HCT116 (cell line): ENCODE results near the gene IKZF3. TPM values are rescaled to one million over a fixed set of nuclear protein-coding genes. Genes with fewer than 3 reads are reported as not detected.

Experiments
- ATAC-seq: fragments of 200-7000 bp; cut with Tn5 transposase; 2 replicates; pipeline ENCODE4 v1.9.1; 2020; ENCODE audit warnings: mild to moderate bottlenecking, moderate library complexity
- BruUV-seq: library from RNA; stranded (reverse); fragments of 400-500 nt; replicated peaks from 2 replicates; lab custom pipeline; 2021; lab: Mats Ljungman, UMichigan
- CTCF ChIA-PET: fragments of 300-600 bp; sonication (Branson Sonifier 250); formaldehyde crosslinking; loops from one replicate; lab custom pipeline; 2021; ENCODE audit warnings: antibody characterized with exemption; lab: Charles Lee
- POLR2A ChIA-PET: fragments of 300-600, 350-600 bp; sonication (Branson Sonifier 250); formaldehyde crosslinking; loops from one replicate; lab custom pipeline; 2021; ENCODE audit warnings: antibody characterized with exemption; lab: Charles Lee
- RAD21 ChIA-PET, 2 experiments: fragments of 300-600 bp; sonication (Branson Sonifier 250); formaldehyde crosslinking; loops; one replicate each; lab custom pipeline; 2023; ENCODE audit warnings: low total read pairs in 2 of 2; ENCODE audit not compliant: uncharacterized antibody in 2 of 2, unreplicated experiment in 2 of 2, low non-redundant PET in 1 of 2; lab: Charles Lee
- DNase-seq: peaks from one replicate; pipeline ENCODE4 v3.0.0-alpha.2; 2010; ENCODE audit warnings: low read depth, low spot score
- H2AFZ ChIP-seq: fragments of 200-600 bp; shearing (Covaris generic), sonication (generic); 2 replicates; pipeline ENCODE4 v1.6.1; 2017; ENCODE audit warnings: low read depth, mixed run types, mixed read lengths, antibody characterized with exemption, low read length; ENCODE audit not compliant: poor library complexity, severe bottlenecking
- H3K27ac ChIP-seq: 2 replicates; pipeline ENCODE4 v1.5.1; 2012; ENCODE audit warnings: low read depth, low read length
- H3K27me3 ChIP-seq: fragments of 200-600 bp; sonication (generic); 2 replicates; pipeline ENCODE4 v1.6.1; 2016; ENCODE audit warnings: mixed run types, low read length, mixed read lengths; ENCODE audit not compliant: insufficient read depth
- H3K36me3 ChIP-seq, 2 experiments: fragments of 200-500 bp in 1 of 2; fragments of 200-600 bp in 1 of 2; sonication (Bioruptor generic) in 1 of 2; sonication (generic) in 1 of 2; 2 replicates each; pipeline versions ENCODE4 v1.5.1 to v1.6.1; 2014 to 2016; ENCODE audit warnings: low read length in 2 of 2, inconsistent platforms in 1 of 2, mixed read lengths in 1 of 2, mixed run types in 1 of 2; ENCODE audit not compliant: insufficient read depth in 2 of 2, control insufficient read depth in 1 of 2
- H3K4me1 ChIP-seq, 2 experiments: fragments of 200-600 bp in 1 of 2; sonication (generic) in 1 of 2; 2 replicates each; pipeline versions ENCODE4 v1.5.1 to v1.6.1; 2012 to 2017; ENCODE audit warnings: low read length in 2 of 2, inconsistent platforms in 1 of 2, mild to moderate bottlenecking in 1 of 2, mixed read lengths in 1 of 2, mixed run types in 1 of 2, moderate library complexity in 1 of 2; ENCODE audit not compliant: insufficient read depth in 2 of 2, control insufficient read depth in 1 of 2
- H3K4me2 ChIP-seq: fragments of 200-600 bp; sonication (generic); 2 replicates; pipeline ENCODE4 v1.6.1; 2017; ENCODE audit warnings: mixed run types, low read length, mixed read lengths
- H3K4me3 ChIP-seq, 2 experiments: fragments of 200-600 bp in 1 of 2; sonication (generic) in 1 of 2; replicated peaks in 1 of 2; 2 replicates each; pipeline ENCODE4 v1.5.1; 2011 to 2016; ENCODE audit warnings: low read length in 2 of 2, control low read depth in 1 of 2, low read depth in 1 of 2, mild to moderate bottlenecking in 1 of 2, mixed read lengths in 1 of 2, mixed run types in 1 of 2
- H3K79me2 ChIP-seq: fragments of 200-600 bp; sonication (generic); 2 replicates; pipeline ENCODE4 v1.6.1; 2017; ENCODE audit warnings: mild to moderate bottlenecking, mixed run types, low read length, moderate library complexity, mixed read lengths; ENCODE audit not compliant: insufficient read depth
- H3K9ac ChIP-seq: fragments of 200-600 bp; sonication (generic); 2 replicates; pipeline ENCODE4 v1.6.1; 2016; ENCODE audit warnings: low read length, mixed read lengths
- H3K9me2 ChIP-seq: fragments of 200-600 bp; sonication (generic), shearing (Covaris generic); 2 replicates; pipeline ENCODE4 v1.6.1; 2017; ENCODE audit warnings: mixed run types, mild to moderate bottlenecking, moderate library complexity; ENCODE audit not compliant: insufficient read depth
- H3K9me3 ChIP-seq, 2 experiments: fragments of 200-500 bp in 1 of 2; fragments of 200-600 bp in 1 of 2; sonication (Bioruptor generic) in 1 of 2; sonication (generic) in 1 of 2; 2 replicates each; pipeline ENCODE4 v1.6.1; 2014 to 2017; ENCODE audit warnings: low read length in 2 of 2, mixed read lengths in 2 of 2, inconsistent platforms in 1 of 2, low read depth in 1 of 2, mild to moderate bottlenecking in 1 of 2, mixed run types in 1 of 2, moderate library complexity in 1 of 2; ENCODE audit not compliant: control insufficient read depth in 1 of 2, insufficient read depth in 1 of 2
- H4K20me1 ChIP-seq: fragments of 200-600 bp; sonication (generic), shearing (Covaris generic); 2 replicates; pipeline ENCODE4 v1.6.1; 2017; ENCODE audit warnings: mixed run types, mild to moderate bottlenecking, moderate library complexity; ENCODE audit not compliant: insufficient read depth
- CBX3 ChIP-seq: IDR thresholded peaks from 2 replicates; pipeline ENCODE4 v1.6.1; 2012; ENCODE audit warnings: low read depth
- CEBPB ChIP-seq: IDR thresholded peaks from 2 replicates; pipeline ENCODE4 v1.6.1; 2012; ENCODE audit warnings: low read depth
- CTCF ChIP-seq, 3 experiments: fragments of 200-600 bp in 1 of 3; sonication (generic) in 1 of 3; IDR thresholded peaks in 2 of 3; conservative IDR thresholded peaks in 1 of 3; 2 replicates each; pipeline ENCODE4 v1.5.1; 2012 to 2017; ENCODE audit warnings: low read depth in 2 of 3, low read length in 2 of 3, antibody characterized with exemption in 1 of 3, borderline replicate concordance in 1 of 3, control low read depth in 1 of 3, mild to moderate bottlenecking in 1 of 3, mixed read lengths in 1 of 3, mixed run types in 1 of 3, moderate library complexity in 1 of 3; ENCODE audit not compliant: insufficient read depth in 1 of 3
- EGR1 ChIP-seq: IDR thresholded peaks from 2 replicates; pipeline ENCODE4 v1.6.1; 2012; ENCODE audit warnings: low read depth
- ELF1 ChIP-seq: IDR thresholded peaks from 2 replicates; pipeline ENCODE4 v1.6.1; 2012; ENCODE audit warnings: low read depth, borderline replicate concordance
- EZH2phosphoT487 ChIP-seq: fragments of 200-600 bp; IDR thresholded peaks from 2 replicates; pipeline ENCODE4 v1.6.1; 2018; ENCODE audit warnings: antibody characterized with exemption, borderline replicate concordance
- JUND ChIP-seq: IDR thresholded peaks from 2 replicates; pipeline ENCODE4 v1.6.1; 2012
- MAX ChIP-seq: IDR thresholded peaks from 2 replicates; pipeline ENCODE4 v1.6.1; 2012
- POLR2A ChIP-seq: IDR thresholded peaks from 2 replicates; pipeline ENCODE4 v1.7.0; 2011; ENCODE audit warnings: borderline replicate concordance; ENCODE audit not compliant: insufficient read depth, insufficient read length; ENCODE audit errors: extremely low read depth
- POLR2AphosphoS5 ChIP-seq: IDR thresholded peaks from 2 replicates; pipeline ENCODE4 v1.6.1; 2011; ENCODE audit warnings: mild to moderate bottlenecking, low read depth, low read length, moderate library complexity
- RAD21 ChIP-seq: IDR thresholded peaks from 2 replicates; pipeline ENCODE4 v1.6.1; 2012; ENCODE audit warnings: low read depth, mild to moderate bottlenecking
- SRF ChIP-seq: IDR thresholded peaks from 2 replicates; pipeline ENCODE4 v1.6.1; 2012; ENCODE audit warnings: low read depth
- TCF7L2 ChIP-seq: IDR thresholded peaks from 2 replicates; pipeline ENCODE4 v1.7.0; 2011; ENCODE audit warnings: borderline replicate concordance, inconsistent platforms; ENCODE audit not compliant: insufficient read depth, insufficient read length; ENCODE audit errors: extremely low read depth
- YY1 ChIP-seq: IDR thresholded peaks from 2 replicates; pipeline ENCODE4 v1.6.1; 2011; ENCODE audit warnings: low read length, low read depth, moderate library complexity, mild to moderate bottlenecking; ENCODE audit not compliant: insufficient replicate concordance; ENCODE audit errors: extremely low read depth
- intact Hi-C: fragments of 100-400 bp; cut with micrococcal nuclease; formaldehyde crosslinking; loops from 2 replicates; pipeline ENCODE4 v1.10.0; 2022
- total RNA-seq: library from RNA; stranded (reverse); gene quantifications from one replicate; pipeline ENCODE4 v1.2.1, GENCODE V29; 2021; ENCODE audit not compliant: unreplicated experiment
- TF ChIP-seq, protein P1 (sequence below): IDR thresholded peaks from 2 replicates; pipeline ENCODE4 v1.6.1; 2012; ENCODE audit warnings: low read depth

Gene IKZF3
- total RNA-seq, 1 experiment from 2014 or later: 0.30 TPM

GRCh38 chr17:39765766-39766165 lies 98.3 kb downstream of the IKZF3 start:
- Histone ChIP-seq H3K27me3 (peaks cover 9% of the 10 kb centered on the region), H3K4me3 (no peak overlapping the region), H3K9ac (no peak overlapping the region), H3K9me2 (no peaks in the 10 kb centered on the region), H3K79me2 (no peaks in the 10 kb centered on the region), H3K9me3 (no peaks in the 10 kb centered on the region), H3K27ac (no peak overlapping the region), H2AFZ (no peak overlapping the region), H3K4me2 (no peak overlapping the region), H4K20me1 (no peaks in the 10 kb centered on the region), H3K36me3 (no peaks in the 10 kb centered on the region), H3K4me1 (peaks cover 12 to 19% of the 10 kb centered on the region in 2 experiments)
- no TSS peak for BruUV-seq
- CTCF ChIA-PET: no interaction called here
- no peak for ATAC-seq
- RAD21 ChIA-PET: no interaction called here
- DNase-seq: no peak
- TF ChIP-seq CTCF (IDR thresholded peaks at IDR 0.05 in 2 of 3, conservative IDR thresholded peaks at IDR 0.05 in 1 of 3; ENCODE audit: borderline replicate concordance in 1 of 3, insufficient read depth in 1 of 3, low read depth in 2 of 3, low read length in 2 of 3): no peak
- no peak for TF ChIP-seq CEBPB
- no peak for TF ChIP-seq SRF
- no peak for TF ChIP-seq EZH2phosphoT487
- TF ChIP-seq, protein P1, sequence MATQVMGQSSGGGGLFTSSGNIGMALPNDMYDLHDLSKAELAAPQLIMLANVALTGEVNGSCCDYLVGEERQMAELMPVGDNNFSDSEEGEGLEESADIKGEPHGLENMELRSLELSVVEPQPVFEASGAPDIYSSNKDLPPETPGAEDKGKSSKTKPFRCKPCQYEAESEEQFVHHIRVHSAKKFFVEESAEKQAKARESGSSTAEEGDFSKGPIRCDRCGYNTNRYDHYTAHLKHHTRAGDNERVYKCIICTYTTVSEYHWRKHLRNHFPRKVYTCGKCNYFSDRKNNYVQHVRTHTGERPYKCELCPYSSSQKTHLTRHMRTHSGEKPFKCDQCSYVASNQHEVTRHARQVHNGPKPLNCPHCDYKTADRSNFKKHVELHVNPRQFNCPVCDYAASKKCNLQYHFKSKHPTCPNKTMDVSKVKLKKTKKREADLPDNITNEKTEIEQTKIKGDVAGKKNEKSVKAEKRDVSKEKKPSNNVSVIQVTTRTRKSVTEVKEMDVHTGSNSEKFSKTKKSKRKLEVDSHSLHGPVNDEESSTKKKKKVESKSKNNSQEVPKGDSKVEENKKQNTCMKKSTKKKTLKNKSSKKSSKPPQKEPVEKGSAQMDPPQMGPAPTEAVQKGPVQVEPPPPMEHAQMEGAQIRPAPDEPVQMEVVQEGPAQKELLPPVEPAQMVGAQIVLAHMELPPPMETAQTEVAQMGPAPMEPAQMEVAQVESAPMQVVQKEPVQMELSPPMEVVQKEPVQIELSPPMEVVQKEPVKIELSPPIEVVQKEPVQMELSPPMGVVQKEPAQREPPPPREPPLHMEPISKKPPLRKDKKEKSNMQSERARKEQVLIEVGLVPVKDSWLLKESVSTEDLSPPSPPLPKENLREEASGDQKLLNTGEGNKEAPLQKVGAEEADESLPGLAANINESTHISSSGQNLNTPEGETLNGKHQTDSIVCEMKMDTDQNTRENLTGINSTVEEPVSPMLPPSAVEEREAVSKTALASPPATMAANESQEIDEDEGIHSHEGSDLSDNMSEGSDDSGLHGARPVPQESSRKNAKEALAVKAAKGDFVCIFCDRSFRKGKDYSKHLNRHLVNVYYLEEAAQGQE: no peak
- TF ChIP-seq POLR2A: no peak
- TF ChIP-seq CBX3: no peak
- TF ChIP-seq TCF7L2: no peak
- no peak for TF ChIP-seq EGR1
- TF ChIP-seq JUND: no peak
- no peak for TF ChIP-seq MAX
- TF ChIP-seq ELF1: no peak
- no peak for TF ChIP-seq POLR2AphosphoS5
- no peak for TF ChIP-seq YY1
- TF ChIP-seq RAD21: no peak
- intact Hi-C loops: no loop called here
- POLR2A ChIA-PET: no interaction called here
